Activated T-cell treated with anti-CD3 and anti-CD28 coated beads, Interleukin-2, amount 50 U/mL, for 1 hour (primary cell): ENCODE measurements around the gene ABCA4.

Source experiments
- DNase-seq: peaks from one replicate; pipeline ENCODE4 v3.0.0-alpha.2; 2020

Gene ABCA4

GRCh38 chr1:94079080-94079940 is 41.6 kb downstream of the ABCA4 start:
- no peak for DNase-seq

DNA sequence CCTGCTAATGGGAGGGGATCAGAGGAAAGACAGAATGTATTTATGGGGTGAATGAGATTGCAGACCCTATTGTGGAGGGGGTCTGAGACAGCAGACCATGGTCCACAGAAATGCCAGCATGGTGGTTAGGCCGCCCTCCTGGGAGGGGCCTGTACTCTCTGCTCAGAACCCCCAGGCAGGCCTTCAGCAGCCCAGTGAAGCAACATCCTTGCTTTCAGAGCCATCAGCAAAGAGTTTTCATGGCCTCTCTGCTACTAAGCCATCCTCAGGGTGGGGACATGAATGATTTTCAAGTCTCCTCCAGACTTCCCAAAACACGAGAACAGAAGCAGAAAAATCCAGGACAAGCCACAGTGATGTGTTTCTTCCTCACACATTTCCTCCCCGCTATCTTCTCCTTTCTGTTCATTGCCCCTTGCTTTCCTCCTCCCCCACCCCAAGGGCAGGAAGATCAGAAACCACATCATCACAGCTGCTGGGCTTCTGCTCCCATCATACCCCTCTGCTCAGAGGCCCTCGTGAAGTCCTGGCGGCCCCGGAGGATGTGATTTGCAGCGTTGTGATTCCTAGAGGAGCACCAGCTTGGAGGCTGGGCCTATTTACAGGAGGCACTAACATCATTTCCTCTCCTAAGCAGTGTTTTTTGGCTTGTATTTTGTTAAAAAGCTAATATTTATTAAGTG is 48.0 kb downstream of the ABCA4 start:
- DNase-seq = no peak

DNA sequence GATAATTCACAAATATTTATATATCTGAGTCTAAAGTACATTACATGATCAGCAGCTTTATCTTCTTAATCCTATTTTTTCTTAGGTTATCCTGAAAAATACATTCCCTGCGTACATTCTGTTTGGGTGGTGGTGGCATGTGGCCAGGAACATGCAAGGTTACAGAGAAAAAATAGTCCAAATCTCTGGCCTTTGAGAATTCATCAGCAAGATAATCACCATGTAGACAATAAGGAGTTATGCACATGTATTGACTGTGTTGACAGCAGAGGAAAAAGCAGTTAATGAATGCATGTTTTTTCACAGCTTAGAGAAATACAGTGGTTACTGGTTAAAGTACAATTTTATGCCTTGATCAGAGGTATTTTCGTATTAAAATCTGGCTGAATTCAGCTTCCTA is 49.0 kb downstream of the ABCA4 start:
- no peak for DNase-seq

DNA sequence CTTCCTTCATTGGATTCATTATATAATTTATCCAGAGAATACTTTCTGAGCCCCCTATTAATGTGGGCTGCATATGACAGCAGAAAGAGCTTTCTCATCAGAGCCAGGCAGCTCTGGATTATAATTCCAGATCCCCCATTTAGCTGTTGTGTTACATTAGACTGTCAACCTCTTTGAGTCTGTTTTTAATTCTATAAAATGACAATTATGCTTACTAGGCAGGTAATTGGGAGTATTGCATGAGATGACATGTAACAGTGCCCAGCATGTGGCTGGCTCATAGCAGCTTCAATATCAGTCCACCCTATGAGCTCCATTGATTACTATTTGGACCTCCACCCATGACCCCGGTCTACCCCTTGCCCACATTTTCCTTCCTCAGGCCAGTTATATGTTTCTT is 49.6 kb downstream of the ABCA4 start:
- DNase-seq = no peak

DNA sequence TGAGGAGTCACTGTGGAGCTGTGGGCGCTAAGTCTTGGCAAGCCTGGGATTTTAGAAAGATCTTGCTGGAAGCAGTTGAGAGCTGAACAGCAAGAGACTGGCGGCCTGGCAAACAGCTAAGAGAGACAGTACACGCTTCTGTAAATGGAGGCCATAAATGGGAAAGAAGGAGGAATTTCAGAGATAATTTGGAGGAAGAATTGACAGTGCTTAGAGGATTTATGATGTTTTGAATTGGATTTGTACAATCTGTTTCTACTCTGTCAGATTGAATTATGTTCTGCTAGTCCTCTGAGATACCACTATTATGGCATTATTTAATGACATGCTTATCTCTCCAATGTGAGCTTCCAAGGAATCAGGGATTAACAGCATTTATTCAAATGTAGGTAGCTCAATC is 50.1 kb downstream of the ABCA4 start:
- DNase-seq = no peak

DNA sequence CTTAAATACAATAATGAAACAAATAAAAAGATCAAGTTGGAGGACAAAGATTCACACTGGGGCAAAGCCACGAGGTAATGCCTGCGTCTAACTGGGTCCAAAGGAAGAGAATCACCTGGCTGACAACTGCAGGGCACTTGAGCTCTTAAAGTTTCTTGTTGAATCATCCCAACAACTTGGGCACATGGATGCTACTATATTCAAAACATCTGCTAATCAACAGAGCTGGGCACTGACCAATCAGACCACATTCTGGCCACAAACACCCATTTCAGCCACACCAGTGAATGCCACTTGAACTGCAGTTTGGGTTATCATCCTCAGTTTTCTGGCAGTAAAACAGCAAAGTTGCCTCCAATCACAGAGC is 51.0 kb downstream of the ABCA4 start:
- DNase-seq = no peak

DNA sequence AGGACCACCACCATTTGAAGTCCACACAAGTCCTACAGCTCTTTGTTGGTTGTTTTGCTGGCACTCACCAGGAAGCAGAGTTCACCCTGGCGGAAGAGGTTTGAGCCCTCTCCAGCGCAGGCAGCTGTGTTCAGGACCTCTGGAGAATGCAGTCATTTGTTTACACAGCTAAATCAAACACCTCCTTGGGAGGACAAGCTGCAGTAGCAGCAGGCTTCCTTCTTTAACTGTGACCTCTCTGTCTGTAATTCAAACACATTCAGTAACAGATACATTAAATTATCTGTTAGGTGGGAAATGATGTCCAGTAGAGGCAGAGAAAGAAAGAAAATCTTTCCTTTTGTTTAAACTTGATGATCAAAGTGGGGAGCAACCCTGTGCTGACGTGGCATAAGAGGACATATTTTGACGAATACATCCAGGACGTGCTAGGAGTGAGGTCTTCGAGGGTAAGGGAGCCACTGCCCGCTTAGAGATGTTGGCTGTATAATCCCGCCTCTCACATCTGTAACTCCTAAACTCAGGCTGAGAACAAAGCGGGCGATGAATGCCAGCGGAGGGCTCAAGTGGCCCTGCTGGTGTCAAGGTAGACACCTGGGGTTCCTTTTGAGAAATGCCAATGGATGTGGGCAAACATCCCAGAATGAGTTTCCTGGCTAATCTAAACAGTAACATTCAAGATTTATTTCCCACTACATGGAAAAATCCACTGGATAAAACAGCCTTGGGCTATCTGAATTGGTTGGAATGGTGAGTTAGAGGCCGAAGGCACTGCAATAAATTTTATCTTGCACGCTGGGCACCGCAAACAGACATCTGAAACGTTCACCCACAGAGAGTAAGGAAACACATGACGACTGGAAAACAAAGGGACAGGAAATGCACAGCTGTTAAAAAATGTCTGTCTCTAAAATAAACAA is 51.7 kb downstream of the ABCA4 start:
- no peak for DNase-seq

DNA sequence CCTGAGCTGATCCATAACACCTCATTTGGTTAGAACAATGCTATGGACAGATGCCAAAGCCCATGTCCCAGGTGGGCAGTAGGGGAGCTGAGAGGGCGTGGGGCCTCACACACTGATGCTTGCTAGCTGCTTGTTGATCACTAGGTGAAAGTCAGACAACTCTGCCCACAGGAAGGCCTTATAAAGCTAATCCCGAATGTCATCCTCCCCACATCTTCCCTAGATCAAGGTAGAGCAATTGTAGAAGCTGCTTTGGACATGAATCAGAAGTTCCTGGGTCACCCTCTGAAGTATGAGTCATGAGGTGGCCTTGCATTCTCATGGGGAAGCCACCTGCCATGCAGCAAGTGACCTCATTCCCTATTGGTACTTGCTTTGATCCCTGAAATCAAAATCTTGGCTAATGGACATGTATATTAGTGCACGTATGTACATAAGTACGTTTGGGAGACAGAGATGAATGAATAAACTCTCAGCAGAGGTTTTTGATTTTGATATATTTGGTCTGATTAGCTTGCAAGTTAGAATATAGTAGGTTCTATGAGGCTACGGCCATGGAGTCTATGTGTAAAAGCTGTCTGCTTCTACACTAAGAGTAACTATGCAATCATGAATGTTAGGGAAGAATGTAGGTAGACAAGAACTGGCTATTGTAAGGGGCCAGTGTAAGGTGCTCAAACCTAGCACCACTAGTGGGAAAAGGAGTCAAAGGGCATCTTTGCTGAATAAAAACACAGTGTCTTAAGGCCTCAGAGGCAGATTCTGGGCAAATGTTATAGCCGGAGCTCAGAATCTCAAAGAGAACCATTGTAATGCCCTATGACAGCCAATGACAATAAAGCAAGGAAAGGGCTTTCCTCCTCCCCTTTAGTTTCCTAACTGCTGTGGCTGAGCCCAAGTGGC is 52.6 kb downstream of the ABCA4 start:
- DNase-seq = no peak

DNA sequence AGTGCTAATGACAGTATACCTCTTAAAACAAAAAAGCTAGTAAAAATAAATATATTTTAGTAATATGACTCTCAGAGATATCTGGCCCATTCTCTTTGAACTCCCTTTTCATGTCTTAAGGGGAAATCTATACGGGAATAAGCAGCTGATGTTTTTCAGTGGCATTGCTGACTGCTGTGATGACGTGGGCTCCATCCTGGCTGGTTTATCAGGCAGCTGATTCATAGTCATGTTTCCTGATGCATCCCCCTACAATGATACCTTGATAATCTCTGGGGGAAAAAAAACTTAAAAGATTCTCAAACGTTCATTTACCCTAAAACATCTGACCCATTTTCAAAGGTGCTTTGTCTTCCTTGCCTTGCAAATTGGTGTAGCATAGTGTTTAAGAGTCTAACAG is 53.8 kb downstream of the ABCA4 start:
- DNase-seq = no peak

DNA sequence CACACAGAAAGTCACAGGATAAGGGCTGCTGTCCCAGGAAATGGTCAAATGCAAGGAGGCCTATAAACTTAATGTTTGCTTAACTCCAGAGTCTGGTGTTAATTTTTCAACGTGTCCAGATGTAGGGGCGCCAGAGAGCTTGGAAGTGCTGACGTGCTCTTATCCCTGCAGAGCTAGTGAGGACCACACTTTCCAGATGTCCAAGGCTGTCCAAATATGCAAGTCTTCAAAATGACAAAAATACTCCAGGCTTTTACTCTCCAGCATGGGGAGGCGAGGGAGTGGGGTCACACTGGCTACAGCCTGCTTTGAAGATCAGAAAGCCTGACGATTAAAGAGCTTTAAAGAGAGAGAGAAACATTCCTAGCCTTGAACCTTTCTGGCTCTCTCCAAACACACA is 57.6 kb downstream of the ABCA4 start:
- no peak for DNase-seq

DNA sequence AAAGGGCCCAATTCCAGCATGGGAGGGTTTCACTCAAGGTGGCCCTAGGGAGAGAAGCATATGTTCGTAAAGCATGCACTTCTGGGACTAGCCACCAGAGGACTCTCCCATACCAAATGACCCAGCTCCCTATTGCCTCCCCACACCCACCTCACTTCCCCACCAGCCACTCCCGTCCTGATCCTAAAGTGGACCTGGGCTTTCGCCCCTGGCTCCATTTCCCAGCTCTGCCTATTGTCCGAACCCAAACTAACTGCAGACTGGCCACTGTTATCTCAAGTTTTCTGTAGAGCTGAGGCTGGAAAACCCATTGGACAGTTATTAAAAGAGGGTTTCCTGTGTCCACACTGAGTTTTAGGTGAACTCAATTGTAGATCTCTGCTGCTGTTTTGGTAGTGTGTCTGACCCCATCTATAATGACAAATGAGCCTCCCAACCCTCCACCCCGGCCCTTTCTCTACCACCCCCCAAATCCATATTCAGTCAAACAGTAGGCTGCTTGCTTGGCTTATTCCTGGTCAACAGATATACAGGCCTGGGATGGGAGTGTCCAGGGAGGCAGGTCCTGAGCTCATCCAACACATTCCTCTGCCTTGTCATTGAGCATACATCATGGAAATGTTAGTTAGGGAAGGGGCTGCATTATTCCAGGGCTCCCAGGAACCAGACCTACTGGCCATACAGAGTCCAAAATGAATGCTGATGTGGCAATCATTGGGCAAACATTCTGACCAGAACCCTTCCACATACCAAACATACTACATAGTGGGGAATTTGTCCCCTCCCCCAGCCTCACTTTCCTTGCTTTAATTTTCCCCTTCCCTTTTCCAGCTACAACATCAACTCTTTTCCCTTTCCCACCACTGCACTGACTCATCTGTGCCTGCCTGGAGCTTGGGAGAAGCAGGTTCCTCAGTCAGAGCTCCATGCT is 59.2 kb downstream of the ABCA4 start:
- DNase-seq = peak; percentile 20

GRCh38 chr1:94060720-94061119 is 60.2 kb downstream of the ABCA4 start:
- no peak for DNase-seq

DNA sequence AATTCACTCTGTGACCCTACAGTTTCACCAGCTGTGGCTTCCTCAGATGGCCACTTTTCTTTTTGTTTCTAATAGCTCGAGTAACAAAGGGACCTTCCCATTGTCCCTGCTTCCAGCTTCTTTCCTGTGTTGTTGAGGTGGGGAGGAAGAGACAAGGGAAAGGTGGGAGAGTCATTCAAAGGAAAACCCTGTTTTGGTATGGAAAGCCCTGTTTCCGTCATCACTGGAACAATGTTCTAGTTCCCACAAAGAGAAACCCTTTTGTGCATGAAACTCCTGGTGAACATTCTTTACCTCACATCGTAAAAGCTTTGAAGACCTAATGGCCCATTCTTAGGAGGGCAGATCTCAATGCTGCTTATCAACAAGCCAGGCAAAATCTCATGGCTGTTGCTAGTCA is 62.2 kb downstream of the ABCA4 start:
- no peak for DNase-seq

- DNase-seq = no peak
Observed at GRCh38 chr1:94056996-94057395, 64.0 kb downstream of the ABCA4 start.

DNA sequence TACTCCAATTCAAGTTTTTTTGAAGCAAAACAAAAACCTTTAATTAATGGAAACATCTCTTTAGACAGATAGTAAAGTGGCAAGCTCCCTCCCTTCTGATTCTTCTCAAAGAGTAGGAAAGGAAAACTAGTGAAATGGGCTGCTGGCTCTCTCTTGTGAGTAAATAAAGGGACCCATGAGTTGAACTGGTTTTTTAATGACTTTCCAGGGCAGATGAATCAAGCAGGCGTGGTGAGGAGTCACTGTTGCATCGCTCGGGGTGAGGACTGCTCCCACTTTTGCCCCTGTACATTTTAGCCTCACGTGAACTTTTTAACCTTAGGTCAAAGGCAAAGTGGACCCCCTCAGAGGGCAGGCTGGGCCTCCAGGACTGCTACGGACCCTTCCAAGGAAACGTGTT is 64.8 kb downstream of the ABCA4 start:
- no peak for DNase-seq

GRCh38 chr1:94055459-94056122 is 65.4 kb downstream of the ABCA4 start:
- no peak for DNase-seq

DNA sequence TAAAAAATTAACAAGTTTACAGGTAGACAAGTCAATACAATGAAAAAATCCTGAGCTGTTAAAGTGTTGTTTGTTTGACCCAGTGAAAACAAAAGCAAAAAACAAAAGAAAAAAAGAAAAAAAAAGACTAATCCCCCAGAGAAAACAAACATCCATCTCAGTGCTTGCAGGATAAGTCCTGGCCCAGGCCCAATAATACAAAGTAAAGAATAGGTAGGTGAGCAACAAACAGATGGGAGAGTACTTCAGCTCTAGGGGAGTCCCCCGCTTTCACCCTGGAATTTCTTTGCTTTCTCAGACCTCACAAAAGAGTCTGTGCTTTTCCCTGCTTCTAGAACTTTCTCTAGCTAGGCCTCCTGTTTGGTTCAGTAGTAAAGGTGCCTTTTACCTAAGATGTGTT is 70.3 kb downstream of the ABCA4 start:
- no peak for DNase-seq

- DNase-seq = no peak
Observed at GRCh38 chr1:94050254-94050653, 70.7 kb downstream of the ABCA4 start.

GRCh38 chr1:94049791-94050190 is 71.2 kb downstream of the ABCA4 start:
- DNase-seq = no peak

GRCh38 chr1:94048413-94049164 is 72.4 kb downstream of the ABCA4 start:
- no peak for DNase-seq
